K562 (cell line): Measurements from ENCODE around the gene HNRNPF. TPM values are rescaled to one million over a fixed set of nuclear protein-coding genes. Genes with fewer than 3 reads are reported as not detected.

Experiments
- ATAC-seq: fragments of 200-7000 bp; cut with Tn5 transposase; 3 replicates; pipeline ENCODE4 v1.9.1; 2020; ENCODE audit warnings: moderate library complexity
- BruUV-seq: library from RNA; stranded (reverse); fragments of 400-500 nt; replicated peaks from 2 replicates; lab custom pipeline; 2021; lab: Mats Ljungman, UMichigan
- CTCF ChIA-PET: fragments of 300-600 bp; formaldehyde crosslinking; extraction: SDS; loops from one replicate; lab custom pipeline; 2021; ENCODE audit warnings: low intra/inter-chr PET ratio; lab: Yijun Ruan, JAX
- POLR2A ChIA-PET: fragments of 300-600, 350-650 bp; sonication (Branson Sonifier 250); formaldehyde crosslinking; extraction: SDS; loops from one replicate; lab custom pipeline; 2021; ENCODE audit warnings: antibody characterized with exemption, inconsistent platforms; lab: Yijun Ruan, JAX
- DNase-seq, 4 experiments: peaks; one replicate each; pipeline versions ENCODE4 v3.0.0 to v3.0.0-alpha.2; 2011 to 2018; ENCODE audit warnings: low spot score in 3 of 4, mixed read lengths in 3 of 4; ENCODE audit errors: extremely low read depth in 1 of 4
- FAIRE-seq: peaks from 2 replicates; lab custom pipeline; 2011; peaks lifted over from hg19 to GRCh38; lab: Jason Lieb, UNC
- H2AFZ ChIP-seq: 2 replicates; pipeline ENCODE4 v1.6.0; 2011; ENCODE audit warnings: low read depth, low read length, control low read depth, inconsistent platforms
- H3K27ac ChIP-seq: fragments of 200-600 bp; 3 replicates; pipeline ENCODE4 v1.8.0; 2011; ENCODE audit warnings: low read depth, mild to moderate bottlenecking, control low read depth, inconsistent platforms, low read length, moderate library complexity, mixed read lengths; ENCODE audit errors: extremely low read depth
- H3K27me3 ChIP-seq, 2 experiments: fragments of 300-600 bp in 1 of 2; 2 replicates in 1 of 2; 3 replicates in 1 of 2; pipeline versions ENCODE4 v1.6.0 to v1.8.0; 2011; ENCODE audit warnings: inconsistent platforms in 2 of 2, low read length in 2 of 2, mild to moderate bottlenecking in 1 of 2, mixed read lengths in 1 of 2, moderate library complexity in 1 of 2; ENCODE audit not compliant: control insufficient read depth in 2 of 2, insufficient read depth in 2 of 2
- H3K36me3 ChIP-seq: fragments of 300-600 bp; 3 replicates; pipeline ENCODE4 v1.8.0; 2011; ENCODE audit warnings: mild to moderate bottlenecking, low read length, inconsistent platforms; ENCODE audit not compliant: control insufficient read depth, insufficient read depth
- H3K4me1 ChIP-seq, 2 experiments: fragments of 200-600 bp in 1 of 2; replicated peaks in 1 of 2; 2 replicates in 1 of 2; 3 replicates in 1 of 2; pipeline versions ENCODE4 v1.5.1 to v1.8.0; 2011; ENCODE audit warnings: inconsistent platforms in 2 of 2, low read length in 2 of 2, mild to moderate bottlenecking in 1 of 2, mixed read lengths in 1 of 2, moderate library complexity in 1 of 2; ENCODE audit not compliant: control insufficient read depth in 2 of 2, insufficient read depth in 2 of 2
- H3K4me2 ChIP-seq: 2 replicates; pipeline ENCODE4 v1.6.1; 2011; ENCODE audit warnings: low read length, control low read depth, inconsistent platforms, mixed read lengths; ENCODE audit not compliant: insufficient read depth
- H3K4me3 ChIP-seq: fragments of 200-600 bp; sonication (generic), shearing (Covaris generic); 2 replicates; pipeline ENCODE4 v1.5.1; 2016; ENCODE audit warnings: control low read depth, inconsistent platforms
- H3K79me2 ChIP-seq: fragments of 200-600 bp; 3 replicates; pipeline ENCODE4 v1.8.0; 2011; ENCODE audit warnings: low read length, inconsistent platforms; ENCODE audit not compliant: control insufficient read depth, insufficient read depth
- H3K9ac ChIP-seq, 2 experiments: 2 replicates each; pipeline versions ENCODE4 v1.6.0 to v1.6.1; 2011; ENCODE audit warnings: low read depth in 2 of 2, low read length in 2 of 2, control low read depth in 1 of 2, inconsistent platforms in 1 of 2, mild to moderate bottlenecking in 1 of 2, mixed read lengths in 1 of 2; ENCODE audit not compliant: insufficient read depth in 1 of 2
- H3K9me1 ChIP-seq: one replicate; pipeline ENCODE4 v1.6.0; 2011; ENCODE audit warnings: inconsistent platforms, mild to moderate bottlenecking, low read length, moderate library complexity; ENCODE audit not compliant: control insufficient read depth, insufficient read depth
- H3K9me3 ChIP-seq: replicated peaks from 2 replicates; pipeline ENCODE4 v1.5.1; 2011; ENCODE audit warnings: low read depth, low read length, inconsistent platforms; ENCODE audit not compliant: control insufficient read depth, insufficient read depth
- H4K20me1 ChIP-seq: replicated peaks from 2 replicates; pipeline ENCODE4 v1.6.1; 2011; ENCODE audit warnings: low read length, inconsistent platforms, mixed read lengths; ENCODE audit not compliant: control insufficient read depth, insufficient read depth
- CREM ChIP-seq: IDR thresholded peaks from 2 replicates; pipeline ENCODE4 v1.6.1; 2014; ENCODE audit warnings: antibody characterized with exemption, low read depth
- KDM1A ChIP-seq, 2 experiments: fragments of 450-650 bp; IDR thresholded peaks; 2 replicates each; pipeline ENCODE4 v1.6.1; 2016; ENCODE audit warnings: mild to moderate bottlenecking in 2 of 2
- MCM2 ChIP-seq: fragments of 450-650 bp; IDR thresholded peaks from 2 replicates; pipeline ENCODE4 v1.6.1; 2017; ENCODE audit warnings: low read depth, mild to moderate bottlenecking
- PRMT5 ChIP-seq: sonication (generic); formaldehyde crosslinking; IDR thresholded peaks from 2 replicates; pipeline ENCODE4 v1.5.0; 2020; ENCODE audit warnings: missing genetic modification reagents
- STAG1 ChIP-seq: sonication (generic); formaldehyde crosslinking; IDR thresholded peaks from 2 replicates; pipeline ENCODE4 v1.5.0; 2020; ENCODE audit warnings: missing genetic modification reagents, borderline replicate concordance
- TRIM28 ChIP-seq: fragments of 450-650 bp; IDR thresholded peaks from 2 replicates; pipeline ENCODE4 v1.6.1; 2017
- ZBTB17 ChIP-seq: fragments of 450-650 bp; formaldehyde crosslinking; IDR thresholded peaks from 2 replicates; pipeline ENCODE4 v1.4.0; 2020; ENCODE audit warnings: mild to moderate bottlenecking
- ZNF766 ChIP-seq: fragments of 200-800 bp; sonication (Bioruptor generic); conservative IDR thresholded peaks from 2 replicates; pipeline ENCODE4 v1.6.1; 2016; ENCODE audit warnings: missing genetic modification characterization, missing compliant biosample characterization
- WGBS: fragments of 100-300 bp; shearing (Covaris generic); methylation state at CpG from one replicate; pipeline ENCODE4 v1.1.6; 2016; ENCODE audit warnings: low coverage, mixed read lengths; ENCODE audit not compliant: insufficient coverage; ENCODE audit errors: missing lambda C conversion rate; 5-methylcytosine and 5-hydroxymethylcytosine counted together
- in situ Hi-C: fragments of 300-500 bp; cut with MboI; formaldehyde crosslinking; loops from 4 replicates; pipeline ENCODE4 v1.15.0; 2018; ENCODE audit warnings: inconsistent platforms, mixed read lengths
- intact Hi-C: fragments of 100-400 bp; cut with micrococcal nuclease; formaldehyde crosslinking; loops from 2 replicates; pipeline ENCODE4 v1.14.2; 2022
- polyA plus RNA-seq, 8 experiments: library from polyadenylated mRNA; depleted of rRNA in 4 of 8; stranded (reverse) in 5 of 8; unstranded in 3 of 8; fragments of >200 nt; fragmentation: Nextera tagmentation in 2 of 8; fragmentation: Illumina TruSeq in 1 of 8; extraction: Ambion mirVana in 2 of 8; extraction: Trizol in 1 of 8; gene quantifications; 2 replicates each; pipeline versions ENCODE4 v1.2.1 to v1.2.3, GENCODE V29; 2011 to 2014; ENCODE audit warnings: inconsistent platforms in 1 of 8, missing spikeins in 1 of 8
- total RNA-seq, 7 experiments: library from RNA; depleted of rRNA in 6 of 7; stranded (reverse); fragments of >200 nt in 6 of 7; fragmentation: Illumina TruSeq in 2 of 7; extraction: Trizol in 2 of 7; gene quantifications; 2 replicates each; pipeline versions ENCODE4 v1.2.1 to v1.2.3, GENCODE V29; 2011 to 2021; ENCODE audit warnings: low replicate concordance in 1 of 7
- TF ChIP-seq, protein P1 (sequence below): fragments of 250-450 bp; sonication (Bioruptor Pico); IDR thresholded peaks from 2 replicates; pipeline ENCODE4 v1.4.0; 2020; ENCODE audit warnings: mild to moderate bottlenecking
- TF ChIP-seq, protein P2 (sequence below): fragments of 450-650 bp; IDR thresholded peaks from 2 replicates; pipeline ENCODE4 v1.6.1; 2016; ENCODE audit warnings: low read depth, mild to moderate bottlenecking, moderate library complexity
- TF ChIP-seq, protein P3 (sequence below): sonication (generic); formaldehyde crosslinking; IDR thresholded peaks from 2 replicates; pipeline ENCODE4 v1.8.0; 2022; ENCODE audit warnings: mild to moderate bottlenecking, missing genetic modification reagents

Gene HNRNPF
- total and polyA plus RNA-seq, 9 of the 15 experiments (the other 6 are each of a cell fraction or from before 2014, with no cell fraction given), result 192 to 489 (median 416) TPM

DNA sequence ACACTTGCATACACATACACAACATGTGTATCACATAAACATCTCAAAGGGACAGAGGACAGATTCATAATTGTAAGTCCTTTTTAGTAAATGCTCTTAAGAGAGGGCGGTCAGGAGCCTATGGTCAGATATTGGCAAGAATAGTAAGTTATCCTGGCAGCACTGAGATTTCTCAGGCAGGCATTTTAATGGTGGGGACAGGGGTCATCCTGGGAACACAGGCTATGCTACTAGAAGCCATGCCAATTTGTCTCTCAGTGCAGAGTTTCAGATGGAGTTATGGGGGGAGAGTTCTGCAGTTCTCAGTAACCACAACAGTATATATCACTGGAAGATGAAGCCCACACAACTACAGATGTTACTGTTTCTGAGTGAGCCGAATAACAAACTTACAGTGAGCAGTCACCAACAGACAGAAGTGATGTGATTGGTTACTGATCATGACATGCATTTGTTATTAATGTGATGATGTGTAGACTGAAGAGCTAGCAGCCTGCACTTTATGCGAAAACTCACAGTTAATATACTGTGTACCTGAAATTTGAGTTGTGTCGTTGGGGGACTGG lies 44.4 kb upstream of the HNRNPF start:
- Histone ChIP-seq H3K9me1 (no peaks in the 10 kb centered on the region), H3K4me1 (peaks cover 16 to 22% of the 10 kb centered on the region in 2 experiments; a peak in 4 of 5 replicates), H3K27me3 (no peaks in the 10 kb centered on the region), H4K20me1 (no peaks in the 10 kb centered on the region), H3K27ac (no peak overlapping the region), H3K79me2 (peaks cover 14% of the 10 kb centered on the region), H3K36me3 (no peaks in the 10 kb centered on the region), H3K4me2 (no peak overlapping the region), H2AFZ (no peak overlapping the region)
- CTCF ChIA-PET, result no interaction called here
- in situ Hi-C loops, result loop anchor here (5.0 kb wide), 1 partner anchor 56 kb away; no protein-coding TSS in a partner anchor
- TF ChIP-seq TRIM28 (no peak), KDM1A (IDR thresholded peaks at IDR 0.05) (0 out of 4 replicates have a peak, but pooled peaks of 1 of the 2 experiments have one; percentile 4)
- TF ChIP-seq, all 486 proteins: peak for 1
- POLR2A ChIA-PET, result interaction anchor here (0.9 to 1.4 kb wide), 3 partner anchors 46 to 62 kb away, joined by 3 to 7 read pairs (median 6); no protein-coding TSS in a partner anchor
- ATAC-seq (no peak), FAIRE-seq (no peak), DNase-seq (no peak)
- no peak overlapping the region for H3K4me3 ChIP-seq
- WGBS, result 67% methylated on average over 4 of the region's 4 CpGs
- H3K9me3 ChIP-seq, result no peaks in the 10 kb centered on the region
- no peak overlapping the region for H3K9ac ChIP-seq
- intact Hi-C loops, result no loop called here
- no TSS peak for BruUV-seq

DNA sequence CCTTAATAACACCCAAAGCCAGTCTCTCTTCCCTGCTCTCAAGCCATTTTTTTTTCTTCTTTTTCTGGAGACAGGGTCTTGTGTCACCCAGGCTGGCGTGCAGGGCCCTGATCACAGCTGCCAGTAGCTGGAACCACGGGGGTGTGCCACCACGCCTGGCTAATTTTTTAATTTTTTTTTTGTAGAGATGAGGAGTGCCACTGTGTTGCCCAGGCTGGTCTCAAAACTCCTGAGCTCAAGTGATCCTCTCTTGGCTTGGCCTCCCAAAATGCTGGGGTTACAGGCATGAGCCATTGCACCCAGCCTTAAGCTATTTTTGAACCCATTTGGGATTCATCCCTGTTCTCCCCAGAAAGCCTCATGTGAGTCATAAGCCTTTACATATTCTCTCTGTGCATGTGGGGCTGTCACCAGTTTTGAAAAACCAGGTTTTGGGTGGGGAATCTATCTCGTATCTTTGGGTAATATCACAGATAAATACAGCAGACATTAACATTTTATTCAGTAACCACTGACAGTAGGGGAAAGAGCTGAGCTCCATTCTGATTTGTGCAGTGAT lies 43.4 kb upstream of the HNRNPF start:
- Histone ChIP-seq H3K27ac (no peak overlapping the region), H3K36me3 (no peaks in the 10 kb centered on the region), H3K4me2 (no peak overlapping the region), H3K4me3 (no peak overlapping the region), H4K20me1 (no peaks in the 10 kb centered on the region), H3K9me1 (no peaks in the 10 kb centered on the region), H2AFZ (no peak overlapping the region), H3K9ac (no peak overlapping the region), H3K9me3 (no peaks in the 10 kb centered on the region), H3K4me1 (peaks cover 16 to 22% of the 10 kb centered on the region in 2 experiments; a peak in 4 of 5 replicates), H3K79me2 (peaks cover 14% of the 10 kb centered on the region), H3K27me3 (no peaks in the 10 kb centered on the region)
- intact Hi-C loops (no loop called here), in situ Hi-C loops (loop anchor here (5.0 kb wide), 1 partner anchor 55 kb away; no protein-coding TSS in a partner anchor)
- ATAC-seq, result no peak
- FAIRE-seq, result no peak
- POLR2A ChIA-PET, result interaction anchor here (0.7 to 1.4 kb wide), 2 partner anchors 45 to 49 kb away, joined by 3 to 7 read pairs; no protein-coding TSS in a partner anchor
- no TSS peak for BruUV-seq
- WGBS, result 53% methylated on average over 4 of the region's 4 CpGs
- CTCF ChIA-PET, result no interaction called here
- DNase-seq, result no peak
- no peak for TF ChIP-seq PRMT5 (CRISPR knock-in tag)
- no peak for TF ChIP-seq MCM2
- TF ChIP-seq, protein P1, sequence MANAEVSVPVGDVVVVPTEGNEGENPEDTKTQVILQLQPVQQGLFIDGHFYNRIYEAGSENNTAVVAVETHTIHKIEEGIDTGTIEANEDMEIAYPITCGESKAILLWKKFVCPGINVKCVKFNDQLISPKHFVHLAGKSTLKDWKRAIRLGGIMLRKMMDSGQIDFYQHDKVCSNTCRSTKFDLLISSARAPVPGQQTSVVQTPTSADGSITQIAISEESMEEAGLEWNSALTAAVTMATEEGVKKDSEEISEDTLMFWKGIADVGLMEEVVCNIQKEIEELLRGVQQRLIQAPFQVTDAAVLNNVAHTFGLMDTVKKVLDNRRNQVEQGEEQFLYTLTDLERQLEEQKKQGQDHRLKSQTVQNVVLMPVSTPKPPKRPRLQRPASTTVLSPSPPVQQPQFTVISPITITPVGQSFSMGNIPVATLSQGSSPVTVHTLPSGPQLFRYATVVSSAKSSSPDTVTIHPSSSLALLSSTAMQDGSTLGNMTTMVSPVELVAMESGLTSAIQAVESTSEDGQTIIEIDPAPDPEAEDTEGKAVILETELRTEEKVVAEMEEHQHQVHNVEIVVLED (CRISPR knock-in tag), result no peak
- TF ChIP-seq ZBTB17, result no peak
- no peak for TF ChIP-seq CREM
- TF ChIP-seq, protein P2, sequence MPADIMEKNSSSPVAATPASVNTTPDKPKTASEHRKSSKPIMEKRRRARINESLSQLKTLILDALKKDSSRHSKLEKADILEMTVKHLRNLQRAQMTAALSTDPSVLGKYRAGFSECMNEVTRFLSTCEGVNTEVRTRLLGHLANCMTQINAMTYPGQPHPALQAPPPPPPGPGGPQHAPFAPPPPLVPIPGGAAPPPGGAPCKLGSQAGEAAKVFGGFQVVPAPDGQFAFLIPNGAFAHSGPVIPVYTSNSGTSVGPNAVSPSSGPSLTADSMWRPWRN, result no peak
- TF ChIP-seq, protein P3, sequence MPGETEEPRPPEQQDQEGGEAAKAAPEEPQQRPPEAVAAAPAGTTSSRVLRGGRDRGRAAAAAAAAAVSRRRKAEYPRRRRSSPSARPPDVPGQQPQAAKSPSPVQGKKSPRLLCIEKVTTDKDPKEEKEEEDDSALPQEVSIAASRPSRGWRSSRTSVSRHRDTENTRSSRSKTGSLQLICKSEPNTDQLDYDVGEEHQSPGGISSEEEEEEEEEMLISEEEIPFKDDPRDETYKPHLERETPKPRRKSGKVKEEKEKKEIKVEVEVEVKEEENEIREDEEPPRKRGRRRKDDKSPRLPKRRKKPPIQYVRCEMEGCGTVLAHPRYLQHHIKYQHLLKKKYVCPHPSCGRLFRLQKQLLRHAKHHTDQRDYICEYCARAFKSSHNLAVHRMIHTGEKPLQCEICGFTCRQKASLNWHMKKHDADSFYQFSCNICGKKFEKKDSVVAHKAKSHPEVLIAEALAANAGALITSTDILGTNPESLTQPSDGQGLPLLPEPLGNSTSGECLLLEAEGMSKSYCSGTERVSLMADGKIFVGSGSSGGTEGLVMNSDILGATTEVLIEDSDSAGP (CRISPR knock-in tag), result no peak
- no peak for TF ChIP-seq ZNF766 (CRISPR knock-in tag)
- TF ChIP-seq STAG1 (CRISPR knock-in tag), result no peak
